ENCODE measurements around the gene LHPP. TPM values are rescaled to one million over a fixed set of nuclear protein-coding genes. Genes with fewer than 3 reads are reported as not detected.

Gene LHPP
- total RNA-seq, 6 donors from 2014 or later = 12.0 to 21.4 (median 16.4) TPM

DNA sequence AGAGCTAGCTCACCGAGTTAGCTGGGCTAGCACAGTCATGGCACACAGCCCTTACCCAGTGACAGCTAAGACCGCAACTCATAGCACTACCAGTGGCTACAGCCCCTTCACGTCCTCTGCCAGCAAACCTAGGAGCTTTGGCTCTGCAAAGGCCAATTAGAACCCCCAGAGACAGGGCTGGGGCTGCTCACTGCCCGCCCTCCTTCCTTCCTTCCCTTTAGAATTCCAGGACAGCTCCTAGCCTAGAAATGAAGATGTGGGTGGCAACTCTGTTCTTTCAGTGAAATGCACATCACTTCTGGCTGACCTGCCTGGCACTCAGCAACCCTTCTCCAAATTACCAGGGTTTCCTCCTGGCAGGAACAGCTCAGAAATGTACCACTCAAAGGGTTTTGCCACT is 182.6 kb downstream of the LHPP start:
- ATAC-seq (ENCODE audit: low FRiP score in 2 of 2) = no peak
- DNase-seq = no peak
- H3K36me3 ChIP-seq = no peaks in the 10 kb centered on the region
- WGBS, 2 donors = 81 to 88% methylated on average over 2 to 4 of the region's 4 CpGs
- H3K4me3 ChIP-seq = no peak overlapping the region
- peak overlapping the region in 2 of 4 donors; percentile 21 to 86 for H3K27ac ChIP-seq
- H3K4me1 ChIP-seq = peaks cover 74 to 94% (median 86%) of the 10 kb centered on the region in 4 donors
- no peaks in the 10 kb centered on the region for H3K9me3 ChIP-seq
- no peaks in the 10 kb centered on the region for H3K27me3 ChIP-seq
- no peak for TF ChIP-seq POLR2AphosphoS5 (IDR thresholded peaks at IDR 0.05)
- no peak for TF ChIP-seq POLR2A (IDR thresholded peaks at IDR 0.05)
- TF ChIP-seq CTCF (IDR thresholded peaks at IDR 0.05) = no peak
- TF ChIP-seq EP300 (IDR thresholded peaks at IDR 0.05) = no peak

DNA sequence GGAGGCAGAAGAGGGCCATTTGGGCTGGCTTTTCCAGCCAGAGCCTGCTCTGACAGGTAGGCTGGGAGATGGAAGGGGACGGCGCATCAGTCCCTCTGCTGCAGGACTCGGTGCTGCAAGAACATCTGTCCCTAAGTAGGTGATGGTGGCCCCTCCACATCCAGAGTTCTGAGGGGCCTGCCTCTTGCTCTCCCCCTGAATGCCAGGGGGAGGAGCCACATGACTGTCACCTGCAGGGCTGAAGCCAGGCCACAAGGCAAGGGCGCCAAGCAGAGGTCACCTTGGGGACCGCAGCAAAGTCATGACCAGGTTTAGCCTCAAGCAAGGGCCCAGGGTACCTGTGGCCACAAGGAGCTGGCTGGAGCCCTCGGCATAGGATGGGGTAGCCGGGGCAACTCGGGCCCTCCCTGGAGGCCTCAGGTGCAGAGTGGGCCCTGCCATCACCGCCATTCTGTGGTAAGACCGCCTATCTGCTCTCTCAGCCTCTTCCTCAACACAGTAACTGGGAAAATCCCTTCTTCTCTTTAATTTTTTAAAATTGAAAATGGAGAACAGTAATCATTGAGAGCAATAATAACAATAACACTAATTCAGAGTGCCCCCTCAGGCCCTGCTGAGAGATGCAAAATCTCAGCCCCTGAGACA is 183.3 kb downstream of the LHPP start:
- H3K27me3 ChIP-seq = no peaks in the 10 kb centered on the region
- no peak overlapping the region for H3K4me3 ChIP-seq
- no peaks in the 10 kb centered on the region for H3K36me3 ChIP-seq
- no peak for TF ChIP-seq CTCF (IDR thresholded peaks at IDR 0.05)
- no peak for TF ChIP-seq POLR2AphosphoS5 (IDR thresholded peaks at IDR 0.05)
- no peak for TF ChIP-seq POLR2A (IDR thresholded peaks at IDR 0.05)
- TF ChIP-seq EP300 (IDR thresholded peaks at IDR 0.05) = no peak
- DNase-seq (peak in 1 of 2 donors; percentile 64), ATAC-seq (ENCODE audit: low FRiP score in 2 of 2) (no peak)
- H3K9me3 ChIP-seq = no peaks in the 10 kb centered on the region
- 93 to 98% methylated on average over 2 to 9 of the region's 10 CpGs for WGBS, 2 donors
- peak overlapping the region in 3 of 4 donors; percentile 85 to 87 (median 86) for H3K27ac ChIP-seq
- H3K4me1 ChIP-seq = peaks cover 80 to 94% (median 88%) of the 10 kb centered on the region in 4 donors

DNA sequence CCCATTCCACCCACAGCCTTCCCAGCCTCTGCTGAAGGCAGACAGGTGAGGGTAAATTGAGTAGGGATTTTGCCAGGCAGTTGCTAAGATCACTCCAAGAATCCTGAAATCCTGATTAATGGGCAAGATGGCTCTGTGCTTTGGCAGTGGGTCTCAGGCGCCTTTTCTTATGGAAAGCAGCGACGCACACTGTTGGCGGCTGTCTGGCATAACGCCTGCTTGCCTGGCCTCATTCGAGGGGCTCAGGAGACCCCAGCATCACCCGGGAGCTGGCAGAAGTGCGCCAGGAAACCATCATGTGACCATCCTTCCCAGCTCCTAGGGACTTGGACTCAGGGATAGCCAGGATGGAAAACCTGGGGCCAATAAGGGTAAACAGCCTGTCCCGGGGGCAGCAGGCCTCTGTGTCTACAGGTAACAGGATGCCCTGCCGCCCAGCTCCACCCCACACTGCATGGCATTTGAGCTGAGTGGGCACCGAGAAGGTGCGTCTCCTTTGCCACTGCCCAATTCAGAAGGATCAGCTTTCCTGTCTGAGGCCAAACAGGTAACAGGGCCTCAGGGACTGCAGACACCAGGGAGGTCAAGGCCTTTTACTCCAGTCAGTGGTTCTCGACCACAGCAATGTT is 184.0 kb downstream of the LHPP start:
- H3K4me1 ChIP-seq = peaks cover 76 to 94% (median 82%) of the 10 kb centered on the region in 4 donors
- no peaks in the 10 kb centered on the region for H3K27me3 ChIP-seq
- DNase-seq (no peak), ATAC-seq (ENCODE audit: low FRiP score in 2 of 2) (no peak)
- TF ChIP-seq POLR2A (IDR thresholded peaks at IDR 0.05) (no peak), EP300 (IDR thresholded peaks at IDR 0.05) (no peak), POLR2AphosphoS5 (IDR thresholded peaks at IDR 0.05) (no peak), CTCF (IDR thresholded peaks at IDR 0.05) (no peak)
- no peaks in the 10 kb centered on the region for H3K36me3 ChIP-seq
- H3K4me3 ChIP-seq = no peak overlapping the region
- WGBS, 2 donors = 80 to 91% methylated on average over 1 to 13 of the region's 13 CpGs
- H3K27ac ChIP-seq = peak overlapping the region; percentile 80 to 87 (median 86)
- H3K9me3 ChIP-seq = no peaks in the 10 kb centered on the region

GRCh38 chr10:124646483-124647352 is 185.1 kb downstream of the LHPP start:
- DNase-seq (peak in 1 of 2 donors; percentile 90), ATAC-seq (ENCODE audit: low FRiP score in 2 of 2) (peak in 1 of 2 donors; percentile 56)
- Histone ChIP-seq H3K9me3 (no peaks in the 10 kb centered on the region), H3K4me1 (peaks cover 75 to 94% (median 79%) of the 10 kb centered on the region in 4 donors), H3K27ac (peak overlapping the region; percentile 80 to 87 (median 86)), H3K27me3 (no peaks in the 10 kb centered on the region), H3K36me3 (no peaks in the 10 kb centered on the region), H3K4me3 (no peak overlapping the region)
- WGBS, 2 donors = 67 to 68% methylated on average over 19 of the region's 19 CpGs
- TF ChIP-seq CTCF (IDR thresholded peaks at IDR 0.05) = no peak
- TF ChIP-seq POLR2AphosphoS5 (IDR thresholded peaks at IDR 0.05) = peak; percentile 40 to 58
- peak in 1 of 4 donors; percentile 11 for TF ChIP-seq EP300 (IDR thresholded peaks at IDR 0.05)
